ENCODE results near the gene RSRC1.

Gene RSRC1

GRCh38 chr3:158264894-158265293, 155.0 kb downstream of the RSRC1 start:
- no peaks in the 10 kb centered on the region for H3K4me1 ChIP-seq (ENCODE audit: control insufficient read depth, insufficient read depth, low read length, unreplicated experiment)
- no peak overlapping the region for H3K4me3 ChIP-seq (ENCODE audit: low read depth, low read length)
- no peaks in the 10 kb centered on the region for H3K27me3 ChIP-seq (ENCODE audit: insufficient read depth, low read length)
- H3K79me2 ChIP-seq (ENCODE audit: control insufficient read depth, insufficient read depth, low read length, unreplicated experiment) = peaks cover 3% of the 10 kb centered on the region
- no peak overlapping the region for H2AFZ ChIP-seq (ENCODE audit: low read length, unreplicated experiment)
- peaks cover 13% of the 10 kb centered on the region for H3K36me3 ChIP-seq (ENCODE audit: insufficient read depth, low read length)
- no peak overlapping the region for H3K27ac ChIP-seq (ENCODE audit: low read depth, low read length)

GRCh38 chr3:158267015-158267414, 157.1 kb downstream of the RSRC1 start:
- Histone ChIP-seq H3K36me3 (ENCODE audit: insufficient read depth, low read length) (peaks cover 13% of the 10 kb centered on the region), H3K79me2 (ENCODE audit: control insufficient read depth, insufficient read depth, low read length, unreplicated experiment) (peaks cover 3% of the 10 kb centered on the region), H2AFZ (ENCODE audit: low read length, unreplicated experiment) (no peak overlapping the region), H3K27ac (ENCODE audit: low read depth, low read length) (no peak overlapping the region), H3K4me3 (ENCODE audit: low read depth, low read length) (no peak overlapping the region), H3K4me1 (ENCODE audit: control insufficient read depth, insufficient read depth, low read length, unreplicated experiment) (no peaks in the 10 kb centered on the region), H3K27me3 (ENCODE audit: insufficient read depth, low read length) (no peaks in the 10 kb centered on the region)

GRCh38 chr3:158269942-158270341, 160.1 kb downstream of the RSRC1 start:
- Histone ChIP-seq H3K27ac (ENCODE audit: low read depth, low read length) (no peak overlapping the region), H3K27me3 (ENCODE audit: insufficient read depth, low read length) (no peaks in the 10 kb centered on the region), H3K4me1 (ENCODE audit: control insufficient read depth, insufficient read depth, low read length, unreplicated experiment) (no peaks in the 10 kb centered on the region), H3K4me3 (ENCODE audit: low read depth, low read length) (no peak overlapping the region), H3K36me3 (ENCODE audit: insufficient read depth, low read length) (peaks cover 13% of the 10 kb centered on the region), H3K79me2 (ENCODE audit: control insufficient read depth, insufficient read depth, low read length, unreplicated experiment) (no peaks in the 10 kb centered on the region), H2AFZ (ENCODE audit: low read length, unreplicated experiment) (no peak overlapping the region)

- Histone ChIP-seq H3K4me1 (ENCODE audit: control insufficient read depth, insufficient read depth, low read length, unreplicated experiment) (no peaks in the 10 kb centered on the region), H3K4me3 (ENCODE audit: low read depth, low read length) (no peak overlapping the region), H3K27ac (ENCODE audit: low read depth, low read length) (no peak overlapping the region), H2AFZ (ENCODE audit: low read length, unreplicated experiment) (no peak overlapping the region), H3K27me3 (ENCODE audit: insufficient read depth, low read length) (no peaks in the 10 kb centered on the region), H3K36me3 (ENCODE audit: insufficient read depth, low read length) (peaks cover 7% of the 10 kb centered on the region), H3K79me2 (ENCODE audit: control insufficient read depth, insufficient read depth, low read length, unreplicated experiment) (no peaks in the 10 kb centered on the region)
These were observed 162.2 kb downstream of the RSRC1 start for GRCh38 chr3:158272081-158272480.

- no peak overlapping the region for H2AFZ ChIP-seq (ENCODE audit: low read length, unreplicated experiment)
- H3K27me3 ChIP-seq (ENCODE audit: insufficient read depth, low read length) = no peaks in the 10 kb centered on the region
These were observed 163.8 kb downstream of the RSRC1 start for GRCh38 chr3:158273656-158274055.

GRCh38 chr3:158278187-158278586, 168.3 kb downstream of the RSRC1 start:
- no peak overlapping the region for H2AFZ ChIP-seq (ENCODE audit: low read length, unreplicated experiment)
- no peaks in the 10 kb centered on the region for H3K27me3 ChIP-seq (ENCODE audit: insufficient read depth, low read length)
- H3K4me3 ChIP-seq (ENCODE audit: low read depth, low read length) = no peak overlapping the region
- H3K36me3 ChIP-seq (ENCODE audit: insufficient read depth, low read length) = 0 out of 2 replicates have a peak, but pooled peaks cover 4% of the 10 kb centered on the region
- H3K4me1 ChIP-seq (ENCODE audit: control insufficient read depth, insufficient read depth, low read length, unreplicated experiment) = no peaks in the 10 kb centered on the region
- H3K79me2 ChIP-seq (ENCODE audit: control insufficient read depth, insufficient read depth, low read length, unreplicated experiment) = no peaks in the 10 kb centered on the region
- H3K27ac ChIP-seq (ENCODE audit: low read depth, low read length) = no peak overlapping the region

More at GRCh38 chr3:158273656-158274055, 163.8 kb downstream of the RSRC1 start:
- Histone ChIP-seq H3K36me3 (ENCODE audit: insufficient read depth, low read length) (0 out of 2 replicates have a peak, but pooled peaks cover 4% of the 10 kb centered on the region), H3K27ac (ENCODE audit: low read depth, low read length) (no peak overlapping the region), H3K79me2 (ENCODE audit: control insufficient read depth, insufficient read depth, low read length, unreplicated experiment) (no peaks in the 10 kb centered on the region), H3K4me1 (ENCODE audit: control insufficient read depth, insufficient read depth, low read length, unreplicated experiment) (no peaks in the 10 kb centered on the region), H3K4me3 (ENCODE audit: low read depth, low read length) (no peak overlapping the region)

GRCh38 chr3:158279609-158280008, 169.7 kb downstream of the RSRC1 start:
- no peak overlapping the region for H3K27ac ChIP-seq (ENCODE audit: low read depth, low read length)
- 0 out of 2 replicates have a peak, but pooled peaks cover 8% of the 10 kb centered on the region for H3K36me3 ChIP-seq (ENCODE audit: insufficient read depth, low read length)
- H2AFZ ChIP-seq (ENCODE audit: low read length, unreplicated experiment) = no peak overlapping the region
- no peaks in the 10 kb centered on the region for H3K79me2 ChIP-seq (ENCODE audit: control insufficient read depth, insufficient read depth, low read length, unreplicated experiment)
- H3K27me3 ChIP-seq (ENCODE audit: insufficient read depth, low read length) = no peaks in the 10 kb centered on the region
- H3K4me3 ChIP-seq (ENCODE audit: low read depth, low read length) = no peak overlapping the region
- H3K4me1 ChIP-seq (ENCODE audit: control insufficient read depth, insufficient read depth, low read length, unreplicated experiment) = no peaks in the 10 kb centered on the region

GRCh38 chr3:158295771-158296170, 185.9 kb downstream of the RSRC1 start:
- Histone ChIP-seq H2AFZ (ENCODE audit: low read length, unreplicated experiment) (no peak overlapping the region), H3K27ac (ENCODE audit: low read depth, low read length) (no peak overlapping the region), H3K4me1 (ENCODE audit: control insufficient read depth, insufficient read depth, low read length, unreplicated experiment) (no peaks in the 10 kb centered on the region), H3K79me2 (ENCODE audit: control insufficient read depth, insufficient read depth, low read length, unreplicated experiment) (no peaks in the 10 kb centered on the region), H3K27me3 (ENCODE audit: insufficient read depth, low read length) (no peaks in the 10 kb centered on the region), H3K4me3 (ENCODE audit: low read depth, low read length) (no peak overlapping the region), H3K36me3 (ENCODE audit: insufficient read depth, low read length) (no peaks in the 10 kb centered on the region)

GRCh38 chr3:158297940-158298339, 188.1 kb downstream of the RSRC1 start:
- Histone ChIP-seq H3K4me3 (ENCODE audit: low read depth, low read length) (no peak overlapping the region), H2AFZ (ENCODE audit: low read length, unreplicated experiment) (no peak overlapping the region), H3K27me3 (ENCODE audit: insufficient read depth, low read length) (no peaks in the 10 kb centered on the region), H3K36me3 (ENCODE audit: insufficient read depth, low read length) (no peaks in the 10 kb centered on the region), H3K27ac (ENCODE audit: low read depth, low read length) (no peak overlapping the region), H3K4me1 (ENCODE audit: control insufficient read depth, insufficient read depth, low read length, unreplicated experiment) (no peaks in the 10 kb centered on the region), H3K79me2 (ENCODE audit: control insufficient read depth, insufficient read depth, low read length, unreplicated experiment) (no peaks in the 10 kb centered on the region)

- Histone ChIP-seq H3K4me1 (ENCODE audit: control insufficient read depth, insufficient read depth, low read length, unreplicated experiment) (no peaks in the 10 kb centered on the region), H3K79me2 (ENCODE audit: control insufficient read depth, insufficient read depth, low read length, unreplicated experiment) (no peaks in the 10 kb centered on the region), H3K4me3 (ENCODE audit: low read depth, low read length) (no peak overlapping the region), H2AFZ (ENCODE audit: low read length, unreplicated experiment) (no peak overlapping the region), H3K27ac (ENCODE audit: low read depth, low read length) (no peak overlapping the region), H3K27me3 (ENCODE audit: insufficient read depth, low read length) (no peaks in the 10 kb centered on the region), H3K36me3 (ENCODE audit: insufficient read depth, low read length) (no peaks in the 10 kb centered on the region)
These were observed 198.5 kb downstream of the RSRC1 start for GRCh38 chr3:158308236-158308928.

GRCh38 chr3:158312560-158313141, 202.8 kb downstream of the RSRC1 start:
- H3K27ac ChIP-seq (ENCODE audit: low read depth, low read length) = no peak overlapping the region
- no peaks in the 10 kb centered on the region for H3K27me3 ChIP-seq (ENCODE audit: insufficient read depth, low read length)
- H3K36me3 ChIP-seq (ENCODE audit: insufficient read depth, low read length) = no peaks in the 10 kb centered on the region
- no peak overlapping the region for H2AFZ ChIP-seq (ENCODE audit: low read length, unreplicated experiment)
- no peaks in the 10 kb centered on the region for H3K79me2 ChIP-seq (ENCODE audit: control insufficient read depth, insufficient read depth, low read length, unreplicated experiment)
- H3K4me3 ChIP-seq (ENCODE audit: low read depth, low read length) = no peak overlapping the region
- no peaks in the 10 kb centered on the region for H3K4me1 ChIP-seq (ENCODE audit: control insufficient read depth, insufficient read depth, low read length, unreplicated experiment)
